HG03439 (cell line): ENCODE results near the gene DISC1.

ENCODE experiments used
- ATAC-seq: cut with Tn5 transposase; IDR thresholded peaks from one replicate; pipeline ENCODE4 v1.9.1; 2021; ENCODE audit warnings: mild to moderate bottlenecking, moderate library complexity; ENCODE audit not compliant: unreplicated experiment

Gene DISC1

DNA sequence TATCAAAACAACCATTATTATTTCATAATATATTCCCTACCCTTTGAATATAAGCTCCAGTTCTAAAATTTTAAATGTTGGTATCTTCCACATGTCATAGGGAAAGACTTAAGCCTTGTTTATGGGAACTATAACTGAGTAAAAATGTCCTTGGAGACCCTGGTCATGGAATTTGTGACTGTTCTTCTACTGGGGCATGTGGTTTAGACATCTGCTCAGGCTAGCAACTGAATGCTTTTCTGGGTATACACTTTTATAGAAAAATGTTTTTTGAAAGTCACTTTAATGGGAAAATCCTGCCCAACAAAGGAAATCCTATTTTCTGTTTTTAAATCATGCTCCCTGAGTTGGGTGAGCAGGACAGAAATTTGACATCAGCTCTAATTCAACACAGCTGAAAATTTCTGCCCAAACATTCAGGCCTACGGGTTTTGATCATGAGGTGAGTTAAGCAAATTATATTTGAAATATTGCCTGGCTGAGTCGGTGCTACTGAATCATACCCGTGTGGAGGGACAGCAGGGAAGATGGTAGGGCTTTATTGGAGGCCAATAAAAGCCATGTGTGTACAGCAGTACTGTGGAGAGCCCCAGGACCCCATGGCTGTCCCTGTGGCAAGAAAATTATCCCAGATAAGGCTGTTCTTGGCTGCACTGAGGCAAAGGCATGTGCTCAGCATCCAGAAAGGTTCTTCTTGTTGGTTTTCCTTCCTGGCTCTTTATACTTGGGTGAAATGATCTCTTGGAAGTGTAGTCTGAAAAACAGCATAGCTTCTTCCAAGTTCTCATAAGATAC is 391.8 kb downstream of the DISC1 start:
- ATAC-seq, result no peak

DNA sequence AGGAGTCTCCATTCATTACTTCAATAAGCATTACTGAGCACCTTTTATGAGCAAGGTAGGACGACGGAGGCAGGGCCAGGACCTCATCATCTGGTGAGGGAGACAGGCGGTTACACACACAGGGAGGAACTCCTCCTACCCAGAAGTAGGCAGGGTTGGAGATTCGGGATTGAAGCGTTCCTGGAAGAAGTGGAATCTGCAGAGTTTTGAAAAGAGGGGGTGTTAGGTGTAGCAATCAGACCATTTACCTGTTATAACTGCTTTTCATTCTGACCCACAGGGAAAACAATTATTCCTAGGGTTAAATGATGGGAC is 392.4 kb downstream of the DISC1 start:
- ATAC-seq, result no peak

DNA sequence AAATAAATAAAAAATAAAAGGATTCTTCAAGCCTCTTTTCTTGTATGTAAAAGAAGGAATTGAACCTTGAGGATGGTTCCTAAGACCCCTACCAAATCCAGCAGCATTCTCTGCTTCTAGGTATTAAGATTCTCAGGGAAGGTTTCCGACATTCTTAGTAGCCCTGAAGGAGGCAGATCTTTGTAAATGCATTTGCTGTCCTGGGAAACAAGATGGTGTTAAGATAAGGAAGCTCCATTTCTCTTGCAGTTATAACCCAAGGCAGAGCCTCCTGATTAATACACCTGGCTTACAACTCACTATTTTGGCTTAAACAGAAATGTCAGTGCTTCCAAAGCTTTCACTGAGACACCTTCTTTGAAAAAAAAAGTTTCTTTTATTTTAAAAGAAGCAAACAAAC is 393.8 kb downstream of the DISC1 start:
- no peak for ATAC-seq

DNA sequence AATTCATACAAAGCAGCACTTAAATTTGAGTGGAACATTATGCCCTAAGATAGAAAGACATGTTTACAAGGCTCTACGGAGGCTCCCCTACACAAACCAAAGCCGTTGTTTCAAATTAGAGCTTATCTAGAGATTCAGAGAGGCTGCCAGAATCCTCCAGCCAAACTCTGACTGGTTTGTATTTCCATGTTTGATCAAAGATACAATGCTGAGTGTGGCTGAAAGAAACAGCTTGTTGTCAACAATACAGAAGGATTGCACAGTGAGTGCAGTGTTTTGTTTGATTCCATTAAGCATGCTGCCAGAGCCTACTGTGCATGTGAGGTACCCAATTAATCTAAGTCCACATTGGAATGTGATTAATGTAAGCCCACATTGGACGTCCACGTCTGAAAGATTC is 402.7 kb downstream of the DISC1 start:
- no peak for ATAC-seq

DNA sequence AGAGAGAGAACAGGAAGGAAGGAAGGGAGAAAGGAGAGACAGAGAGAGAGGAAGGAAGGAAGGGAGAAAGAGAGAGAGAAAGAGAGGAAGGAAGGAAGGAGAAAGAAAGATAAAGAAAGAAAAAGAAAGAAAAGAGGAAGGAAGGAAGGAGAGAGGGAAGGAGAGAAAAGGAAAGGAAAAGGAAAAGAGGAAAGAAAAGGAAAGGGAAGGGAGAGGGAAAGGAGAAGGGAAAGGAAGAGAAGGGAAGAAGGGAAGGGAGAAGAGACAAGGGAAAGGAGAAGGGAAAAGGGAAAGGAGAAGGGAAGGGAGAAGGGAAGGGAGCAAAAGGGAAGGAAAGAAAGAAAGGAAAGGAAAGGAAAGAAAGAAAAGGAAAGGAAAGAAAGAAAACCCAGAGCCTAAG is 404.6 kb downstream of the DISC1 start:
- ATAC-seq, result no peak

DNA sequence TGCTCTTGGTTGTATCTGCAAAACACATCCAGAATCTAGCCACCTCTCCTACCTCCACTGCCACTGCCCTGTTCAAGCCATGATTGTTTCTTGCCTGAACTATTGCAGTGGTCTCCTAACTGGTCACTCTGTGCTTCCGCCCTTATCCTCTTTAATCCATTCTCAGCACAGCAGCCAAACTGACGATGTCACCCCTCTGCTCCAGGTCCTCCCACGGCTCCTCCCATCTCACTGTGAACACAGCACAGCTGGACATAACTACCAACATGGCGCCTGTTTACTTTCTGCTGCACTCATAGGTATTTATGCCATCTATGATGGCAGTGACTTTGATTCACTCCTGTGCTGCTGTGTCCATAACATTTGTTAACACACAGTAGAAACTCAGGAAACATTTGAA is 406.7 kb downstream of the DISC1 start:
- ATAC-seq, result no peak

DNA sequence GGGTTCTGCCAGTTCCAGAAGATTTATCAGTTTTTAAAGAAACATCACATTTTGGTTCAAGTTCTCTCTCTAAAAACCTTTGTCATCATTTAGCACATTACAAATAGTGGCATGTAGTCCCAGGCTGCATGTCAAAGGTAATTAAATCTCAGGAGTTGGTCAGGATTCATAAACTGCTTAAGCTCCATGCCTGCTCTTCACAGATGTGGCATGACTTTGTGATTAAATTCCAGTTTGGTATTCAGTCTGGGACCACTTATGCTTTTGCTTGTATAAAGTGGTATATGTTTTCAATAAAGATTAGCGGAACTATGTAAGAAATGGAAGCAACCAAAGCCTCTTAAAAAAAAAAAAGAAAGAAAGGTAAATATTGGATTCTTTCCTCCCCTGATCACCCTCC is 408.0 kb downstream of the DISC1 start:
- ATAC-seq, result no peak

DNA sequence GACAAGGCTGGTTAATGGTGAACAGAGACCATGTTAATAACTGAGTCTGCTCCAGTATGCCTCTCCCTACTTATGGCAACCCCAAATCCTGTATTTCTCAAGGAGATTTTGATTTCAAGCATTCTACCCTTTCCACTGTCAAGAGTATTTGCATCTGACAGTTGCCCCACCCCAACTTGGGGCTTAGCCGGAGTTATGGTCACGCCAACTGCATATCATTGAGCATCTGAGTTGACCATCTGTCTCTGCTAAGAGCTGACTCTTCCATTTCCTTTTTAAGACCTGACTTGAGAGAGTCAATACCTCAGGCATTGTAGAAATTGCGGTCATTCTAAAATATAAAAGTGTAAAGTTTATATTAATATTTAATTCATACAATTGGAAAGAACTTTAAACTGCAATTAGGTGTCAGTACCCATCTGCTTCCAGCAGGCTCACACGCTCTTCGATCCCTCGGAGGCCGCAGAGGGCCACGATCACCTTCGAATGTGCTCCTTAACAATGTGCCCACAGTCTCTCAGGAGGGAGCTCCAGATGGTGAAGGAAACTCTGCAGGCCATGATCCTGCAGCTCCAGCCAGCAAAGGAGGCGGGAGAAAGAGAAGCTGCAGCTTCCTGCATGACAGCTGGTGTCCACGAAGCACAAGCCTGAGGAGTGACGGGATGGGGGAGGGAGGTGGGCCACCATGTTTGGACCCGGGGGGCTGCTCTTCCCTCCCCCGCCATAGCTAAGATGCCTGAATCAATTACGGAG is 409.8 kb downstream of the DISC1 start:
- ATAC-seq, result no peak

DNA sequence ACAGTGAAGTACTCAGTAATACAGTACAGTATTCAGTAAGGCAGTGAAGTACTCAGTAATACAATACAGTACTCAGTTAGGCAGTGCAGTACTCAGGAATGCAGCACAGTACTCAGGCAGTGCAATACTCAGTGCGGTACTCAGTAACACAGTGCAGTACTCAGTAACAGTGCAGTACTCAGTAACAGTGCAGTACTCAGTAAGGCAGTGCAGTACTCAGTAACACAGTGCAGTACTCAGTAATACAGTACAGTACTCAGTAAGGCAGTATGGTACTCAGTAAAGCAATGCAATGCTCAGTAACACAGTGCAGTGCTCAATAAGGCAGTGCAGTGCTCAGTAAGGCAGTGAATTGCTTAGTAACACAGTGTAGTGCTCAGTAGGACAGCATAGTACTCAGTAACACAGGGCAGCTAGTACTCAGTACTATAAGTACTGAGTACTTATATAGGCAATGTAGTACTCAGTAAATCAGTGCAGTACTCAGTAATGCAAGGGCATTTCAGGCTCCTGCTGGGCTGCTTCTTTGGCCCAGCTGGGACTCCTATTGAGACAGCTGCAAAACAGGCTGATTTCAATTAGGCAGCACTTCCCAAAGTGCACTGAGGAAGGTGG is 411.3 kb downstream of the DISC1 start:
- no peak for ATAC-seq

DNA sequence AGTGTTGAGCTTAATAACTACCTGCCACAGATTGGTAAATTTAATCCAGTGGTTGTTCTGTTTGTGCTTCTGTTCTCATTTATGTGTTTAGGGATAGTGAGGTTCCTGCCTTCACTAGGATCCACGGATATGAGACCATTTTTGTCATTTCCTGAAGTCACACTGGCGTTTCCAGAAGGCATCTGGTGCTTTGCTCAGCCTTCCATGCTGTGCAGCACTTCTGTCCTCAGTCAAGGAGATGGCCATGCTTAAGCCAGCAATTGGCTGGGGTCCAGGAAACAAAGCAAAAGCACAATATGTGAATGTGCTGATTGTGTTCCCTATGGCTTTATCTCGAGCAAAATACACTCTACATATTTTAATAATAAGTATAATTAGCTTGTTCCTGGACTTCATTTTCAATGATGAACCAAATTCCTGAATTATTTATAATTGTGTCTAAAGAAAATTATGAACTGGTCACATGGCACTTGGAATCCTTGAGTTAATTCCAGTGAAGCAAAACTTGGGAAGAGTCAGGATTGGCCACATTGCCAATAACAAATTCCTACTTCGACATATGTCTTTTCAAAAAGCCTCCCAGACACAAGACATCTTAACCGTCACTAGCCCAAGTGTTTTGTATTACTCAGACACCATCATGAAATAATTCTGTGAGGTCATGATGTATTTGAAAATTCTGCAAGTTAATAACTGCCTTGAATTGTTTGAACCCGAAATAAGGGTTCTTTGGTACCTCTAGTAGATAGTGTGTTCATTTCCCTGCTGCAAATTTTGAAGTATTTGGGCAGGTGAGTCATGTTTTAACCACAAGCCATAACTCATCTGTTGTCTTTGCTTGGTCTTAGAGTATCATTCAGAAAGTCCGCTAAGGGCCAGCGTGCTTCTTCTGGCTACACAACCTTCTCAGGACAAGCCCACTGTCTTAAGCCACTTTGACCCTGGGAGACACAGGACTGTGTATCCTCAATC is 412.4 kb downstream of the DISC1 start:
- no peak for ATAC-seq

DNA sequence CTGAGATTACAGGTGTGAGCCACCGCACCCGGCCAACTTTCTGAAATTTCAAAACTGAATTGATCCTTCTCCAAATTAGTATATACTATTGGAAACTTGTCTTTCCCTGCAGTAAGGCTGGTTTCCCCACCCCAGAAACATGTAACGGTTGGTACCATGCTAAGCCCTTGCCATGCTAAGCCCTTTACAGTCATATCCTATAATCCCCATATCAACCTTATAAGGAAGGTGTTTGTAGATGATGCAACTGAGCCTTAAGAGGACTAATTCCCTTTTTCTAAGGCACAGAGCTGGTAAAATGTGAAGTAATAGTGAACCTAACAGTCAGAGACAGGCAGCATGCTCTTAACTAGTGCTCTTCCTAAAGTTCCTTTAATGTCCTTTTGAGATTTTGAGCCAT is 413.7 kb downstream of the DISC1 start:
- ATAC-seq, result no peak

DNA sequence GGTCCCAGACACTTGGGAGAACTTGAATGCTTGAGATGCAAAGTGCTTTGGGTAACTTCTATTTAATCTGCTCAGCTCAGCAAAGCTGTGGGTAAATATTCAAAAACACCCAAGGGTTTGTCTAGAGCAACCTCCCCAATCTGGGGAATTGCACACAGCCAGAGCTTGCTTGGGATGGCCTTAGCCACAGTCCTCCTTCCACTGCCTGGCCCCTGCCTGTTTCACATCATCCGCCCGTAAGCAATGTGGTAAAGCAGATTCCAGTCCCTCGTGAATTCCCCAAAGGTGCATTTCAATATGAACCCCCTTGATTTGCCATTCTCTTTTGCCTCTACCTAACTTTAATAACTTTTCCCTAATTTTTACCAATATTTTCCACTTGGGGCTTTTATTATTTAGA is 418.1 kb downstream of the DISC1 start:
- no peak for ATAC-seq

DNA sequence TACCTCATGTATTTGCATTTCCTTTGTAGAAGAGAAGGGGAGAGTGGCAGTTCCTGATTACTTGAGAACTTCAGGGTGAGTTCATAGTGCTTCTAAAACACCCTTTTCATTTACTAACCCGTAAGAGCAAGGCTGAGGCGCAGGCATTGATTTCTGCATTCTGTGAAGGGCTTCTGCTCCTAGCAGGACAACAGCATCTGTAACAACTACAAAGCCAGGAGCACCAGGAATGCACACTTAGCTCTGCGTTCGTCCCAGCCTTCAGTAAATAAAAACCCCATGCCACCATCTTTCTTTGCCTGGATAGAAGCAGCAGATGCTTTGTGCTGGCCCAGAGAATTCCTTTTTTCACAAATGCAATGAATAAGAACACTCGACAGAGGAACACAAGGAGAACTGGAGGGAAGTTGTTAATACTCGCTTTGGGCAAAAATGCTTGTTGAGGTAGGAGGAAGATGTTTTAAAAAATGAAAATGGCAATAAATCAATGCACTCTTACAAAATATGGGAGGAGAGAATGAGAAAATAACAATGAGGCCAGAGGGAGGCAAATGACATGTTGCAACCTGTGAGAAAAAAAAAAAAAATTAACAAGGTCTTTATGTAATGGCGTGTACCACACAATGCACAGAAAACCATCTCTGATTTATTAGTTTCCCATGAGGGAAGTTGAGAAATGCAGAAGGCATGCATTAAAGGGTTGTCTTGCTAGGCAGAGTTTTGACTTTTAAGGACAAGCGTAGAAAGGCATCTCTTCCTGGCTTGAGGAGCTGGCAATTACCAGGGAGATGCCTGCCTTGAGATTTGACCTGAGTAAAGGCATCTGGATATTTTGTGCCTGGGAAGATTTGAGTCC is 418.8 kb downstream of the DISC1 start:
- ATAC-seq, result no peak

DNA sequence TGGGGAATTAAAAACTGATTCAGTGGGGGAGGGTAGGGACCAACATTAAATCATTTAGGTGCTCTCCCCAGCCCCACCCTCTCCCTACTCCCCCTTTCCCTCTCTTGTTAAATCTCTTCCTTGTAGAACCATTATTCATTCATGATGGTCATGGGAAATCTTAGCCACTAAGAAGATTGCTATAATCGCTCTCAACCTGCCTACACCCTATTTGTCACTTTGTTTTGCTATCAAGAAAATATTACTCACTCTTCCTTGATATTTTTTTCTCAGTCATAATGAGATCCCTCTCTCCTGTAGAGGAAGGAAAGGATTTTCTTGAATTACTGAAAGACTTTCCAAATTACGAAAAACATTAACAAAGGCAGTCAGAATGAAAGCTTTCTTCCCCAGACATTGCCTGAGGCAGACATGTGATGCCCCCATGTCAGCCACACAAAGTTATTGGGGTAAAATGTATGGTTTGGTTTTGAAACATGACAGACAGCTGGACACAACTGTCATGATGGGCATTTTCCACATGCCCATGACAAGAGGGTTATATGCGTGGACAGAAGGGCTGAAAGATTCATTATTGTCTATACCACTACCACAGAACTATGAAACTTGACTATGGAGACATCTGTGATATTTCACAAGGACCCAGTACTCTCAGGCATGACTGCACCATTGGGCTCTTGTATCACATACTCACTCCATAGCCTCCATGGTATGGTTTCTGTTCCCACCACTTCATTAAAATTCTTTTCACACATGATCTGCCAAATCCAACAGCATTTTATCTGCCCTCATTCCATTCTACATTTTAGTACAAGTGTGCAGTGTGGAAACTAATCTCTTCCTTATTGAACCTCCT is 420.1 kb downstream of the DISC1 start:
- no peak for ATAC-seq

DNA sequence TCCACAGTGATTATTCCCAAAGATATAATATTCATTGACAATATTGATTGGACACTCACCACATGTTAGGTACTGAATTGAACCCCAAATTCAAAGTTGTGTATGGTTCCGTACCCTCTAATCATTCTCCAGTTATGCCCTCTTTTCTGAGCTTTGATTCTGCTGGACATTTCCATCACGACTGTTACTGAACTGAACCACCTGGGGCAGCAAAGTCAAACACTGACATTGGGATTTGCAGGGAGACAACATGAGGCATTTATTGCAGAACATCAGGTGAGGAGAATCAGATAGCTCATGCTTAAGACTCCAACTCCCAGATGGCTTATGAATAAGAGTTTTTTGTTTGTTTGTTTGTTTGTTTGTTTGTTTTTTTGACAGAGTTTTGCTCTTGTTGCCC is 420.9 kb downstream of the DISC1 start:
- ATAC-seq, result no peak

DNA sequence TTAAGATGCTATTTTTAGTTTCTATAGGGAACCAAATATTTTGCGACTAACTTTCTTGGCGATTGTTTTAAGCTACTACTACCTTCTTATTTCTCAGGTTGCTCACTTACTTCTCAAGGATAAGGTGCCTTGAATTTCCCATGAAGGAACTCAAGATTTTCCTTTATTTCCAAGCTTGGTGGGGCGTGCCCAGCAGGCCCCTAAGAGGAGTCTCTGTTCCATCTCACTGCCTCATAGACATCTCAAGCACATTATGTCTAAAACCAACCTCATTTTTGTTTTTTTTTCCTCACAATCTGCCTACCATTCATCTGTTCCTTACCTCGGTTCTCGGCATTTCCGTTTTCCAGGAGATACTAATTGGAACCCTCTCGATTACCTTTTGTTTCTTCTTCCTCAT is 421.9 kb downstream of the DISC1 start:
- ATAC-seq, result no peak

DNA sequence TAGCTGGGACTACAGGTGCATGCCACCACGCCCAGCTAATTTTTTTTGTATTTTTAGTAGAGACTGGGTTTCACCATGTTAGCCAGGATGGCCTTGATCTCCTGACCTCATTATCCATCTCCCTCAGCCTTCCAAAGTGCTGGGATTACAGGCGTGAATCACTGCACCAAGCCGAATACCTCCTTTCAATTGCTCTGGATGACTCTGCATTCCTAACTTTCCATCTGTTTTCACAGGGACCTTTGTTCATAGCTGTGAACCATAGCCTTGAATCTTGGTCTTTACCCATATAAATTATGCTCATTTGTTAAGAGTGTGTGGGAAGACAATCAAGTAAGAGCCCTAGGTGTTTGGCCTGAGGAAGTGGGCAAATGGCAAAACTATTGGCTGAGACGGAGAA is 422.7 kb downstream of the DISC1 start:
- ATAC-seq, result no peak

DNA sequence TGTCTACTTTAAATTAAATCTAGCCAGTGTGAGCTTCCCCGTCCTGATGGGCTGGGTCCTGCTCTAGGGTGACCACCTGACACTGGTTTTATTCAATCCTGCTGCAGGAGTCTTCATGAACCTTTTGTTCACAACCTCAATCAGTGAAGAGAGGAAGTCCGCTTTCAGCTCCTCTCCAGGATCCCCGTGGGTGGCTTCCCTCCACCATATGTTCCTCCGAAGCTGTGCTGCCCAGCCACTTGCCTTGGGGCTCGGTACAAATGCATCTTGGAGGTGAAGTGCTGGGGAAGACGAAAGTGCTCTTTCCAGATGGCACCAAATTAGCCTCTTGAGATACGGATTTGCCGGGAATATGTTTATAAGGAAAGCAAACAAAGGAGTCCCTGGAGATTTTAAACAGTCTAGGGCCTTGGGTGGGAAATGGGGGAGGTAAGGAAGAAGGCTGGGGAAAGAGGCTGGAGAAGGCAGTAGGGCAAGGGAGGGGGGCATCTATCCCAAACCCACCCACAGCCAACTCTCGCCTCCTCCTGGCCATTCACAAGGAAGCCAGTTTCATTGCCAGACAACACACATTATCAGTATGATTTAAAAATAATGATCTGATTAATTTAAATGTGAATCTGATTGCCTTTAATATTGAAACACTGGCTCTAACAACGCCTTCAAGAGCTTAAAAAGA is 430.8 kb downstream of the DISC1 start:
- no peak for ATAC-seq

DNA sequence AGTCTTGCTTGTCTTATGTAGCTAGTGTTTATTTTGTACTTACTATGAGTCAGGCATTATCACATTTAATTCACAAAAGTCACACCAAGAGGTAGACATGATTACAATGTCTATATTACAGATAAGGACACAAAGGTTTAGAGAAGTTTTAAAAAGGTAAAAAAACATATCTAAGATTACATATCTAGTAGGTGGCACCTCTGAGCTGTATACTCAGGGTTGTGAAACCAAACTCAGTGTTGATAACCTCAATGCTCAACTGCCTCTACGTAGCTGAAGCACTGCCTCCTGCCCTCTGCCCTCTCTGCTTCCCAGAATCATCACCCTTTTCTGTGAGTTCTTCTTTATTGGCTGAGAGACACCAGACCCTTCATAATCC is 431.3 kb downstream of the DISC1 start:
- ATAC-seq, result no peak
